Stimulated activated CD8-positive, alpha-beta memory T cell treated with anti-CD3 and anti-CD28 coated beads, Interleukin-15, amount 100 ng/mL, for 1 hour (primary cell): ENCODE results near the gene CHST13.

Source experiments
- DNase-seq: peaks from one replicate; pipeline ENCODE4 v3.0.0-alpha.2; 2020; ENCODE audit warnings: low read depth

CHST13 gene

GRCh38 chr3:126523745-126524428 lies at the start of gene CHST13:
Gene CHST13 (plus strand): TSS chr3:126524155. CDS start chr3:126524333, 178 bp downstream.
- DNase-seq = no peak

DNA sequence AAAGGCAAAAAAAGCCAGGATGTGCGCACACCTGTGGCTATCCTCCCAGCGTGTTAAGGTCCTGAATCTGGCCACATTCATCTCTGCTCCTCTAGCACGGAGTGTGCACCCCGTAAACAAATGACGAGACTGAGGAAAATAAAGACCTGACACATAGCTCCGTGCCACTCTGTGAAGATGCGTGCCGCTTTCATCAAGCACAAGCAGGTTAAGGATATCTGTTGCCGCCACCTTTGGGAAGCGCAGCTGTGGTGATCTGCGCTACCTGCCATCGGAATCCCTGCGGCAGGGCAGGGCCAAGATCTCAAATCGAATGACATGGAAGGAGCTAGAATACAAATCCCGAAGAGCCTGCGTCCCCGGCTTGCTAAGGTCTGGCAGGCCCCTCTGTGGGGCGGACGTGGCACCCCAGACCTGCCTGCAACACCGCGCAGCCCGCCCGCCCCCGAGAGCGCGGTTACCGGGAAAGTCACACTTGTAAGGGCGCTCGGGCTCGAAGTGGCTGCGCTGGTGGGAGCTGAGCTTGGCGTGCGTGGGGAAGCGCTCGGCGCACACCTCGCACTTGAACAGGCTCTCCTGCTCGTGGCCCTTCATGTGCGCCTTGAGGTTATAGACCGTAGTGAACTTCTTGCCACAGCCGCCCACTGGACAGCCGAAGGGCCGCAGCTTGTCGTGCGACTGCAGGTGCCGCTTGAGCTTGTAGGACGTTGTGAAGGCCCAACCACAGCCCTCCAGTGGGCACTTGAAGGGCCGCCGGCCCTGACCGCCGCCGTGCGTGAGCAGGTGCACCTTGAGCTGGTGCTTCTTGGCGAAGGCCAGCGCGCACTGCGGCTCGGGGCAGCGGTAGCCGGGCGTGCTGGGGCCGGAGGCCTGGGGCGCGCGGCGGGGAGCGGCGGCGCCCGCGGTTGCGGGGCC lies 49.2 kb upstream of the CHST13 start:
- DNase-seq = no peak

- peak; percentile 77 for DNase-seq
Measured at GRCh38 chr3:126475413-126476114, 48.4 kb upstream of the CHST13 start, which contains the start of gene ZXDC. Gene ZXDC (minus strand): TSS chr3:126475891. CDS start chr3:126475865, 26 bp downstream.

GRCh38 chr3:126476166-126477060 lies 47.5 kb upstream of the CHST13 start:
- DNase-seq = peak; percentile 24

- no peak for DNase-seq
Measured at GRCh38 chr3:126477061-126477380, 46.9 kb upstream of the CHST13 start.

GRCh38 chr3:126478581-126479310 lies 45.2 kb upstream of the CHST13 start:
- no peak for DNase-seq

GRCh38 chr3:126479642-126480041 lies 44.3 kb upstream of the CHST13 start:
- DNase-seq = no peak

DNA sequence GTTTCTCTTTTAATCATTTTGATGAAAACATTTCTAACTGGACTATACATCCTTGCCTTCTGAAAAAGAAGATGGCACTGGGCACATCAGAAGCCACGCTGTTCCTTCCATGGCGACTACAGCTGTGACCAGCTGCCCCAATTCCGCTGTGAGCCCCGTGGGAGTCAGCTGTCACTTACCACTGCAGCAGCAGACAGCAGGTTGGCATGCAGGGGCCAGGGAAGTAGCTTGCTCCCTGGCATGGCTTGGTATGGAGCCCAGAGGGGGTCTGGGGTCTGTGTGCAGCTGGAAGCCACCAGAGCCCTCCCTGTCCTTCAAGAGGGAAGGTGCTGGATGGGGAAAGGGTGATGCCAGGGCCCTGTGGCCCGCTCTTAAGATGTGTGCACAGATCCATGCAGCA lies 43.7 kb upstream of the CHST13 start:
- DNase-seq = no peak

GRCh38 chr3:126480861-126481260 lies 43.1 kb upstream of the CHST13 start:
- DNase-seq = no peak

DNA sequence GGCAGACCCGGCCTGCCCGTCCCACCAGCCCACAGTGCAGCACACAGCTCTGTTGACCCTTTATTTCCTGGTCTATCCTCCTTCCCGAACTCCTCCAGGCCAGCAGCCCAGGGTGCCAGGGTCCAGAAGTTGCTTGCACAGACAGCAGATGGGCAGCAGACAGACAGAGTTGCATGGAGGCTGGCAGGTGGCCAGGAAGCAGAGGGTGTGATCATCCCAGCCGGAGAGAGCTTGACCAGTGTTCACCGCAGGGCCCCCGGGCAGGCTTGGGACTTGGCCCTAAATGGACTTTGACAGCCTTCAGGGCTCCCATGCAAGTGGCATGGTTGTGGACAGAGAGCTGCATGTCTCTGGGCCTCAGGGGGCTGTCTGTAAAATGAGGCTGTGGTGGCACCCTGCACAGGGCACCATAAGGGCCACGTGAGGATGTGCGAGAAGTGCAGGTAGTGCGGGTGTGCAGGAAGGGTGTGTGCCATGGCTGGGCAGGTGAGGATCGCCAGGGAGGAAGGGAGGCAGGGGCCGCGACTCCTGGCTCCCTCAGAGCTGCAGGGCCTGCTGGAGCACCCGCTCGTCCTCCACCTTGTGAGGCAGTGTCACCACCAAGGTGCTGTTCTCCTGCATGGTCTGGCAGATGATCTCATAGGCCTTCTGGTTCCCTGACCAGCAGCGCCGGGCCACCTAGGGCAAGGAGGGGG lies 42.0 kb upstream of the CHST13 start:
- no peak for DNase-seq

- no peak for DNase-seq
Measured at GRCh38 chr3:126482503-126483255, 41.3 kb upstream of the CHST13 start.

DNA sequence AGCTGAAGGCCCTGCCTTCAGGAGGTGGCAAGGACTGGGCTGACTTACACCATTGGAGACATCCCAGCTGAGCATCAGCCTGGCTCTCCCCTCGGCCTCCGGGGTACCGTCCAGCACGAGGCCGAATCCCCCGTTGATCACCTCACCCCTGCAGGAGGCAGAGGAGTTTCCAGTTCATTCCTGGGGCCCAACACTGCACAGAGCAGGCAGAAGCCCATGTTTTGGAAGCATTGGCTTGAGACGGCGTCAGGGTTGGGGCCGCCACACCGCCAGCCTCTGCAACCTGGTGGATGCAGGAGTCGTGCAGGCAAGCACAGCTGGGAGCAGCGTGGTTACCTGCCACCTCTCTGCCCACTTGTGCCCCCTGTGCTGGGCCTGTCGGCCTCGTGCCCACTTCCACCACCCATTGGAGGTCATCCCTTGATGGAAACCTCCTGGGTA lies 40.6 kb upstream of the CHST13 start:
- no peak for DNase-seq

GRCh38 chr3:126484148-126484547 lies 39.8 kb upstream of the CHST13 start:
- no peak for DNase-seq

DNA sequence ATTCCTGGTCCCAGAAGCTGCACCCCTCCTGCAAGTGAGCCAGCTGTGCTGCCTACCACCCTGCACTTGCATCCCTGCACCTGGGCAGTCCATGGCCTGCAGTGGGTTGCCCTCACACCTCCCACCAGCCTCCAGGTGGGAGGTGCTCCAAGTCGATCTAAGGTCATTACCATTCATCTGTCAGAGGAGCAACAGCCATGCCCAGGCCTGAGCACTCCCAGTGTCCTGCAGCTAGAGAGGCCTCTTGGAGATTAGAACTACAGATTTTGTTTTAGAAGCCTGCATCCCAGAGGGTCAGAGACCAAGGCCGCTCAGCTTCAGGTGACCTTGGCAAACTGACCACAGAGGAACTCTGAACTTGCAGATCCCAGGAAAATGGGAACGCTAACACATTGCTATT lies 39.3 kb upstream of the CHST13 start:
- no peak for DNase-seq

GRCh38 chr3:126485176-126485897 lies 38.6 kb upstream of the CHST13 start:
- DNase-seq = no peak

DNA sequence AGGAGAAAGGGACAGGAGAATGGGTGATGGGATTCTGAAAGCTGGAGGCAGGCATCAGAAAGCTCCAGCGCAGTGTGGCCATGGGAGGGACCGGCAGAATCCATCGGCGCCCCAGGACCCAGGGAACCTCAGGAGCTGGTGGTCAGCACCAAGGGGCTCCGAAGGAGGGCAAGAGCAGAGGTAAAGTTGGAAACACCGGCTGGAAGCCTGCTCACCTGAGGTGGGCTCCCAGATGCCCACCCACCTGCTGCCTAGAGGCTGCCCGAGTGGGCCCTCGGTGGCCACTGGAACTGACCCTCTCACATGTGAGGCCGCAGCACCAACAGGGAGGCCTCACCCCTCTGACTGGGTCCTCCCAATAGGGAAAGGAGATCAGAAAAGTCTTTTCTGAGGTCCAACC lies 38.0 kb upstream of the CHST13 start:
- DNase-seq = no peak

- DNase-seq = no peak
Measured at GRCh38 chr3:126486360-126486847, 37.6 kb upstream of the CHST13 start.

DNA sequence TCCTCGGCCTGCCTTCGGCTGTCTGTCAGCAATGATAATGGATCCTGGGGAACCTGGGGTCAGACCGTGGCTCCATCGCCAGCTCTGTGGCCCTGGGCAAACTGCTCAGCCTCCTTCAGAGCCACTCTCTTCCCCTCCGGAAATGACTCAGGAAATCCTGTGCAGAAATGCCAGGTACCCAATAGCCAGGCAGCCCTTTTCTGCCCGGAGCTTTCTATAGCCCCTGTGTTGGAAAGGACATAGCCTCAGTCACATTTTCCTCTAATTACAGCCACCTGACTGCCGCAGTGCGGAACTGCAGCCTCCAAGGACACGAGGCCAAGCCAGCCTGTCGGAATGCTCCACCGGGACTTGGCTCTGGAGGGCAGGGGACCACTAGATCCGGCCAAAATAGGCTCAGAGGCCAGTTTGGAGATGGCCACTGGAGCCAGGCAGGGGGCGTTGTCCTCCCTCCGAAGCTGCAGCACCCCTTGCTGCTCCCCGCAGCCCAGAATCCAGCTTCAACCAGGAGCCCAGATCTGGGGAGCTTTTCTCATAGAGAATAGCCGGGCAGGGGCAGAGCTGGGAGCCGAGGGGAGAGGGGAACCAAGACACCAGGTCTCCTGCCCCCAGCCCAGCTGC lies 36.7 kb upstream of the CHST13 start:
- DNase-seq = no peak
